IPS DF 4.7 (cell line): ENCODE results near the gene ANKRA2.
A peak's percentile ranks its signal among the peaks of the same experiment; 100 is the strongest.

Source experiments
- DNase-seq: peaks from one replicate; pipeline ENCODE4 v3.0.0-alpha.2; 2013; ENCODE audit warnings: low spot score; ENCODE audit errors: extremely low read depth

The ANKRA2 gene

DNA sequence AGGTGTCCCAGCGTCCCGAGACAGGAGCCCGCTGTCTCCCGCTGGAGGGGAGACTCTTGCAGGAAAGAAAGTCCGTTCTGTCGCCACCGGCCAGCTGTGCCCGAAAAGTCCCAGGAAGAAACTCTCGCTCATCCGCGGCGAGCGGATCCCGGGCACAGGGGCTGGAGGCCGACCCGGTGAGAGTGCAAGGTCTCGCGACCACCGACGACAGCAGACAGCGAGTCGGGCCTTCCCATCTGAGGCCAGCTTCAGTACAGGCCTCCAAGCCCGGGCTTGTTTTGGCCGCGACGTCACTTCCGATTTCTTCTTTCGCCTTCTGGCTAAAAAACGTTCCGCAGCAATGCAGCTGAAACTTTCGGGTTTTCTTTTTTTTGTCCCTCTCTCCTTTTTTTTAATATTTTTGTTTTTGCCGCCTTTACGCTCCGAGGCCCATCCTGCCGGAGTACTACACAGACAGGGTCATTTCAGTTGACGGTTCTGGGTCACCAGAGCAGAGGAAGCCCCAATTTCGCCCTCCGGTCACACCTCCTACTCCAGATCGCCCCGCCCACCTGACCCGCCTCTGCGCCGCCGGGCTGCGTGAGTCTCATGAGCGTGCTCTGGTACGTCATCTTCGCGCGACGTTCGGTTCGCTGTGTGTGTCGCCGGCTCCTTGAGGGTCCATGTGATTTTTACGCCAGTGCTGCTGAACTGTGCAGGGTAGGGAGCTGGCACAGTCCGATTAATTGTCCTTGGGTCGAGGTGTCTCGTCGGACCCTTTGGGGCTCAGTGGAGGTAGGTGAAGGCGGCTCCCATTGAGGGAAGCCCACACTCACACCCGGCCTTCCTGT, at the start of gene ANKRA2, which contains the start of gene UTP15:
TSS of gene ANKRA2 (minus strand) at position 501 of the 830 bp plus-strand sequence. CDS start 2,758 bp downstream, outside the sequence.
TSS of gene UTP15 (plus strand) at position 605 of the 830 bp plus-strand sequence. CDS start 1,602 bp downstream, outside the sequence.
- peak; percentile 93 for DNase-seq

DNA sequence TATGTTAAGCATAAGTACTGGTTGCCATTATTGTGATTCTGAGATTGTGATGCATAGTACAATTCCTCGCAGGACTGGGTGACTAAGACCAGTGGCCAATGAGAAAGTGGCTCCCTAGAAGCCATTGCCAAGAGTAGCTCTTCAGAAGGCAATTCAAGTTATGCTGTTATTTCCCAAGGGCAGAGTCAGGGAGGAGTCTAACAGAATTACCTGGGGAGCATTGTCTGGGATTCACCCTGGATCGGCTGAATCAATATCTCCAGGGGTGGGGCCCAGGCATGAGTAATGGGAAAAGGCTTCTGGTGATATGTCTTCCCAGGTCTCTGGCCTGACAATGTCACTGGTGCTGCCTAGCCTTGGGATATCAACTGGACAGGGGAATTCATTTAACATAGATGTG, 49.6 kb upstream of the ANKRA2 start:
- no peak for DNase-seq

DNA sequence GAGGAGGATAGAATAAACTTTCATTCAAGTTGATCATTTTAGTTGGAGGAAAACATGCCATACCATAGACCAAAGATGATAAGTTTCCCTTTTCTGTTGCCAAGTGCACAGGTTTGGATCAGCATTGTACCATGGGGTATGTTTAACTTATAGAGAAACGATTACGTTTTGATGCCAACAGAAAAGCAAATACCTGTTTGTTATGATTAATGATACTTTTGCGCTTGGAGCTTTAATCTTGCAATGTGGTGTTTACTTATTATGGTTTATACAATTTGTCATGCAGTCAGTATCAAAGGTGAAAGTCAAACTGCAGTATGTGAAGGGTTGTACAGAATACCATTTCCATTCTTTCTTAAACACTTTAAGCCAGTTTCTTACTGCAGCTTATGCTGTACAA, 47.4 kb upstream of the ANKRA2 start:
- DNase-seq, result no peak

DNA sequence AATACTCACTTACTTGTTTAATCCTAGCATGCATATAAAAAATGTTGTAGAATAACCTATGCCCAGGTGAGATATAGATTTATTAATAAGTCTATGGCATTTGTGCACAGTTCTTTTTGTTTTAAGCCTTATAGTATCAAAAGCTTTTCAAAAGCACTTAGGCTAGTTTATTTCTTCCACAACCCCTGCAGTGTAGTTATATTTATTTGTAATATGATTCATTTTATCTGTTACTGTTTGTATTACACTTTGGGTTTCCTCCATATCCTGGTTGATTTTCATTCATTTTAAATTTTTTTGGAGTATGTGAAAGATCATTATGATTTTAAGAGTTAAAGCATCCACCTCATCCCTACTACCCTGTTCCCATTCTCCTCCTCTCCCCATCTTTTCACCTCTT, 41.8 kb upstream of the ANKRA2 start:
- DNase-seq, result no peak

DNA sequence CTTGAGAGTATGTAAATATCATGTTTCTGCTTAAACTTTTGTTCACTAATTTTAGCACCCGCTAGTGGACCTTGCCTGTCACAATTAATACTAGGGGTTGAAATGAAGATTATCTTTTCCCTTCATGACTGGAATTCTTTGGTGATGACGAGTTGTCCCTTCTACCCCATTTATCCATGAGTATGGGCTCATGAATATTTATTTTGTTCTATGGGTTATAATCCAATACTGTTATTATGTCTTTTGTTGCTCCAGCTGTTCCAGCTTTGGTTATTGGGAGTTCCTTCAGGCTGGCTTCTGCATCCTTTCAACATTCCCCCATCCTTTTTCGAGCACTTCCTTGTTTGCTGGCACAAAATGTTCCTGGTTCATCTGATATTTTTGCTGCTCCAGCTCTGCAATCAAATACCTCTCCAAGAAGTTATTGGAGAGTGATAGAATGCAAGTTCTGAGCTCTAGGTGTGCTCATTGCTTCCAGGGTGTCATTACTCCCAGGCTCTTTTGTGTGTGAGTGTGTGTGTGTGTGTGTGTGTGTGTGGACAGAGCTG, 40.8 kb upstream of the ANKRA2 start:
- no peak for DNase-seq

- no peak for DNase-seq
Observed at GRCh38 chr5:73605223-73606087, 40.0 kb upstream of the ANKRA2 start.

GRCh38 chr5:73603998-73604397, 38.6 kb upstream of the ANKRA2 start:
- DNase-seq, result no peak

DNA sequence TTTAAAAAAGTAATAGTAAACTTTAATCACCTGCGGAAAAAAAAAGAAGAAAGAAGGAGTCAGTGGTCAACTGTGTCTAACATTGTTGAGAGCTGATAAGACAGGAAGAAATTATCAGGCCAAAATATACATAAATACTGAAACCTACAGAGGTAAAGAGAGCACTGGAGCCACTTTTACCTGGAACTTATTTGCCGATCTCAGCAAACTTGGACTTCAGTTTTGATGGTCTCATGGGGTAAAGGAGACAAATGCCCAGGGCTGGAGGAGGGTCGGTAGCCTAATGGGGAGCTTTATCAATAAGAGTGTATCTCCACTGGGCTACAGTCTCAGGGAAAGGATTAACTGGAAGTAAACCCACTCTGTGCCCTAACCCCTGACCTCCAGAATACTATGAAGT, 33.9 kb upstream of the ANKRA2 start:
- no peak for DNase-seq

- peak; percentile 33 for DNase-seq
Observed at GRCh38 chr5:73596705-73597328, 31.4 kb upstream of the ANKRA2 start.

- no peak for DNase-seq
Observed at GRCh38 chr5:73592551-73592950, 27.1 kb upstream of the ANKRA2 start.

GRCh38 chr5:73591698-73592501, 26.5 kb upstream of the ANKRA2 start:
- no peak for DNase-seq

DNA sequence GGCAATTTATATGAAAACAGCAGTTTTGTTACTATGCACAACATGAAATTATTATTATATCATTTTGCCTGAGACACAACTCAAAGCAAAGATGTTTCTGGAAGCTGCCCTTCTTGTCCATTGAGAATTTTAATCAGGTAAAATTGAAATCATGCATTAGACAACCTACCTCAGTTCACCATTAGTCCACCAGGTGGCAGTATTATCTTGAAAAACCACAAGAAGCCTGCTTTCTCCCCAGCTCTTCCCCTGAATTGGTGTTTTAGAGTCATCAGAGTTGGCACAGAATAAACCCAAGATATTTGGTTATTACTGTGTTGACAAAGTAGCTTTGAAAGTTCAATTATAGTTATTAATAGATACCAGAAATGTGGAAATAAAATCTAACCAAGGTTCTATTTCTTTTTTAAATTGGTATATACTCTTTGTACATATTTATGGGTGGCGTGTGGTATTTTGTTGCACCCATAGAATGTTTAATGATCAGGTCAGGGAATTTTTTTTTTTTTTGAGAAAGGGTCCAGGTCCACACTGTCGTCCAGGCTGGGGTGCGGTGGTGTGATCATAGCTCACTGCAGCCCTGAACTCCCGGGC, 25.8 kb upstream of the ANKRA2 start:
- DNase-seq, result peak; percentile 56

- no peak for DNase-seq
Observed at GRCh38 chr5:73587923-73588322, 22.5 kb upstream of the ANKRA2 start.

DNA sequence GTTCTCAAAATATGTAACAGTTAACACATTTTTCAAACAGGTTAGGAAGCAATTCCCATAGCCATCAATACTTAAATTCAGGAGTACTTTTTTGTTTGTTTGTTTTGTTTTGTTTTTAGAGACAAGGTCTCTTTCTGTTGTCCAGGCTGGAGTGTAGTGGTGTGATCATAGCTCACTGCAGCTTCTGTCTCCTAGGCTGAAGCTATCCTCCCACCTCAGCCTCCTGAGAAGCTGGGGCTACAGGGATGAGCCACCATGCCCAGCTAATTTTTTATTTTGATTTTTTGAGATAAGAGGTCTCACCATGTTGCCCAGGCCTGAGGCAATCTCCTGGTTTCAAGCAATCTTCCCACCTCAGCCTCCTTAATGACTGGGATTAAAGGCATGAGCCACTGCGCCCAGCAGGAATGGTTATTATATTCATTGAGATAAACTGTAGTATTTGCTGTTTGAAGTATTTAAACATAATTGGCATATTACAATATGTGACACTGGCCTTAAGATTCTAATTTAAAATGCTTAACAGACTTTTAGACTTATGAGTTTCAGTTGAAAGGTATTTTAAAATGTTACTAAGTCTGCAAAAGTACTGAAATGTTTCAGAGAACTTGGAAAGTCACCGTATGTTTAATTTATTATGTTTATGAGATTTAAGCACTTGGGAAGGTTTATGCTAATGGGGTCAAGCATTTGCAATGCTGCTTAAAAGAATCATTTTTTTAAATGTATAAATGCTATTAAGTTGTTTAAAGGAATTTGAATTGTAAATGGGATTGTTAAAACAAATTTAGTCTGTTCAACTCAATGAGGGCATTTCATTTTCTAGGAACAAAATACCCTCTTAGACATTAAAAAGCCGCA, 17.1 kb upstream of the ANKRA2 start:
- DNase-seq, result no peak

DNA sequence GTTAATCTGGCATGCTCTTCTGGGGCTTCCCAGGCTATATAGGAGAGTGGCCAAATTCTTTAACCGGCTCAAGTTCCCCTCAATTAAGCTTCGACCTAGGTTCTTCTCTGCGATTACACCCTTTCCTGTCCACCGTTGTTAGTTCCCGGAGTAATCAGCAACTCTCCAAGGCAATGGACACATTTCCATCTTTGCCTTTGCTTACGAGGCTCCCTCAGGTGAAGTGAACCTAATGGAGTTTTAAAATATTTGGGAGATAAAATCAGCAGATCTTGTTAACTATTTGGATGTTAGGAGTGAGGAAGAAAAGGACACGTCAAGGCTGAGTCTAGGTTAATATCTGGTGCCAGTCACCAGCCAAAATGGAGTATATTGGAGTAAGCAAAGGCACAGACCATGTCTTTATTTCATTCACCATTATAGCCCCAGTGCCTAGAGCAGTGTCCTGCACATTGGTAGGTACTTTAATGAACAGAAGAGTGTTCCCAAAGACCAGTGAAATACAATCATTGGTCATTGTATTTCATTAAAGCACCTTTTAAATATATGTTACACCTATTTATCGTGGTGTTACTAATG, 619 bp upstream of the ANKRA2 start:
- DNase-seq, result no peak

GRCh38 chr5:73564675-73565074, 764 bp downstream of the ANKRA2 start:
- no peak for DNase-seq

GRCh38 chr5:73564018-73564417, 1.4 kb downstream of the ANKRA2 start:
- DNase-seq, result no peak

- no peak for DNase-seq
Observed at GRCh38 chr5:73558950-73559349, 6.5 kb downstream of the ANKRA2 start.

DNA sequence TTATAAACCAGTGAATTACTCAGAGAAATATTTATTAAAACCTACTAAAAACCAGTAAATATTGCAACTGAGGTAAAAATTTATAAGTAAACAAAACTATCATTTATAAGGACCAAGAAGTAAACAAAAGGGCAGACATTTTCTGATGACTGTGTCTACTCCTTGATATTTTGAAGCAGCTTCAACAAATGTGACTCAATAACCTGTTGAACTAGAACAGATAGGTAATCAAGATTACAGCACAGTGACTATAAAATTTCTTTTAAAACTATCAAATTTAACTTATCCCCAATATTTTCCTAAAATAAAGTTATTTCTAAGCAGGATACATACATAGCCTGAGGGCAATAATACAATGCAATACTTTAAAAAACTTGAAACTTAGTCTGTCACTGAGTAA, 12.8 kb downstream of the ANKRA2 start:
- no peak for DNase-seq
